Peyer's patch (tissue), 4 donors: ENCODE measurements around the gene GCN1.

ENCODE experiments used
- CTCF ChIP-seq, 6 experiments: fragments of 450-650 bp in 4 of 6; fragments of 200-600 bp in 2 of 6; sonication (generic) in 1 of 6; IDR thresholded peaks; one replicate each; pipeline ENCODE4 v1.5.1; 2017 to 2019; ENCODE audit warnings: antibody characterized with exemption in 6 of 6, mild to moderate bottlenecking in 3 of 6, moderate library complexity in 1 of 6
- POLR2A ChIP-seq, 2 donors: fragments of 450-650 bp; IDR thresholded peaks; one replicate each; pipeline ENCODE4 v1.5.1; 2017; ENCODE audit warnings: antibody characterized with exemption in 2 of 2, mild to moderate bottlenecking in 2 of 2, moderate library complexity in 2 of 2

- TF ChIP-seq CTCF (IDR thresholded peaks at IDR 0.05) (no peak), POLR2A (IDR thresholded peaks at IDR 0.05) (no peak)
These were observed 101.3 kb downstream of the GCN1 start for GRCh38 chr12:120093336-120093591.
